Embryonic facial prominence (tissue), 1 donor: ENCODE measurements around the gene CACTIN.

Source experiments
- DNase-seq: peaks from one replicate; pipeline ENCODE4 v3.0.0-alpha.2; 2016; ENCODE audit errors: extremely low spot score

Gene CACTIN

DNA sequence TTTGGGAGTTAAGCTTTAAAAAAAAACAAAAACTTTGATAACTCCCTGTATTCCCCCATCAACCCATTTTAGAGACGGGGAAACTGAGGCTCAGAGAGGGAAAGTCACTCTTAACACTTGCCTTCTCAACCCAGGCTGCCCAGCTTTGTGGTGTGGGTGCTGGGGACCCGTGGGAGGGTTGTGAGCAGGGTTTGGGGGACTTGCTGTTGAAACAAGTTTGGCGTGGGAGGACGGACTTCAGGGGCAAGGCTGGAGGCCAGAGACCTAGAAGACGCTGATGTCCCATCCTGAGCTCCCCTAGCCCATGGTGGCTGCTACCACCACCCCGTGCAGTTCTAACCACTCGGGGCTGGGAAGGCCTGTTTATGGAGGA, 747 bp upstream of the CACTIN start:
- no peak for DNase-seq

DNA sequence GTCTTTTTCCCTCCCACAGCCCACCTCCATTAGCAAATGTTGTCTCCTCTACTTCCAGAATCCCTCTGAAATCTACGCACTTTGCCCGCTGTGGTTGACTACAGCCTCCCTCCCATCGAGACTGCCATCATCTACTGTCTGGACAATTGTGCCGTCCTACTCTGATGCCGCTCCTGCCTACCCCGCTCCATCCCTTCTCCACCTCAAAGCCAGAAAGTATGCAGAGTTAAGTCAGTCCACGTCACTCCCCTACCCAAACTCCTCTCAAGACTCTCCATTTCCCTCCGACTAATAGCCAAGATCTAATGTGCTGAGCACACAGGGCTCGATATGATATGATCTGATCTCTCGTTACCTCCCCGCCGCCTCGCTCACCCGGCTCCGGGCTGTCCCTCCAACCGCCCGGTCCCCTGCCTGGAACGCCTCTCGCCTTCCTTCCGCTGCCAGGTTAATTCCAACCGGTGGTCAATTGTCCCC, 556 bp downstream of the CACTIN start:
- no peak for DNase-seq

DNA sequence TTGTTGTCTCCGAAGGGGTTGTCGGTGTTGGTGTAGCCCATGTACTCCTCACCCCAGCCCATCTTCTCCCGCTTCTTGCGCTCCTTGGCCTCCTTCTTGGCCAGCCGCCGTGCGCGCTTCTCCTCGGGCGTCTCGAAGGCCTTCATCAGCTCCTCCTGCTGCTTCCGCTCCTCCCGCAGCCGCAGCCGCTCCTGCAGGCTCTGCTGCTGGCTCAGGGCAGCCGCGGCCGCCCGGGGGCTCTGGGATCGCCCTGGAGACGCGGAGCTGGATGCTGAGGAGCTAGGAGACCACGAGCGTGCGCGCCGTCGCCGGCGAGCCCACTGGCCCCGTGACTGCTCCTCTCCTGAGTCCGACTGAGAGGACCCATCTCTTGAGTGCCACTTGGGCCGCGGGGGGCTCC, 2.9 kb downstream of the CACTIN start:
- no peak for DNase-seq

DNA sequence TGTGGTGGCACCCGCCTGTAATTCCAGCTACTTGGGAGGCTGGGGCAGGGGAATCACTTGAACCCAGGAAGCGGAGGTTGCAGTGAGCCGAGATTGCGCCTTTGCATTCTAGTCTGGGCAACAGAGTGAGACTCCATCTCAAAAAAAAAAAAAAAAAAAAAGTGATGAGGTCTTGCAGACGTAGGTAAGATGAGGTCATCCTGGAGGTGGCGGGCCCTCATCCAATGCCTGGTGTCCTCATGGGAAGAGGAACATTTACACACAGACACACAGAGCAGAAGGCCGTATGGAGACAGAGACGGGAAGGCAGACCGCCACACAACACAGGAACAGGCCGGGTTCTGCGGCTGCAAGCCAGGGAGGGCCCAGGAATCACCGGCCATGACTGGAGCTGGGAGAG, 4.4 kb downstream of the CACTIN start:
- DNase-seq = no peak

DNA sequence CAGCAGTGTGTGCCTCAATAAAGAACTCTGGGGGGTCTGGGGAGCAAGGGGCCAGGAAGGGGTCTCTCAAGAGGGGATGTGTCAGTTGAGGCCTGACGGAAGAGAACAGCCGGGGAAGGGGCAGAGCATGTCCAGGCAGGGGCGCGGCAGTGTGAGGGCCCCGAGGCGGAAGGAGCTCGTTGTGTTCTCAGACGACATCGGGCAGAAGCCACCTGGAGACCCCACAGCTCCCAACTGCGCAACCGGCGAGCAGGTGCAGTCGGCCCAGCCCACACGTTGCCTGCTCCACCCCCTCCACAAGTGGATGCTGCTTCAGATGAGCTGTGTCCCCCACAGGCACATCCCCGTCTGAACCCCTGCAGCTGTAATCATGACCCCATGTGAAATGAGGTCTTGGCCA, 4.9 kb downstream of the CACTIN start:
- no peak for DNase-seq

DNA sequence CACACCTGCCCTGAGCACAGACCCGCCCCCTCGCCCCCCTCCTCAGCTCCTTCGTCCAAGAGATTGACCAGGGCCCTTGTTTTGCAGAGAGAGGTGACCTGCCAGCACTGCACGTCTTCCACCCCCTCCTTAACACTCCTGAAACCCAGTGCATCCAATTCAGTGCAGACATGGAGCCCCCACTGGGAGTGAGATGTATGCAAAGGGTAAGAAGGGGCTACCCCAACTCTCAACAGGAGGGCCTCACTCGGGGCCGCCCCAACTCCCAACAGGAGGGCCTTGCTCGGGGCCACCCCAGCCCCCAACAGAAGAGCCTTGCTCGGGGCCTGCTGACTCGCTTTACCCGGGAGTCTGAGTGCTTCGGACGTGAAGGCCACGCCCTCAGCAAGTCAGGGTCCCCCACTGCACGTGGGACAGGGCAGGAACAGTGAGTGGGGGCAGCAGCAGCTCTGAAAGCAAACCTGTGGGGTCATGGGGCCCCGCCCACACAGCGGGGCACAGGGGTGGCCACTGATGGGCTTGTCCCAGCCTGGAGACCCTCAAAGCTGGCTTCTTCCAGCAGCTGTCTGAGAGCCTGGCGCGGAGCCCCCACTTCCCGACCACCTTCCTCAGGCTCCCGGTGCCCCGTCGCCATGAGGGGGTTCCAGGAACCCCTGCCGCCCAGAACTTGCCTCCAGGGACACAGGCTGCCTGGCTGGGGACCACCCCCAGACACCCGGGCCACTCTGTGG, 5.6 kb downstream of the CACTIN start:
- no peak for DNase-seq

DNA sequence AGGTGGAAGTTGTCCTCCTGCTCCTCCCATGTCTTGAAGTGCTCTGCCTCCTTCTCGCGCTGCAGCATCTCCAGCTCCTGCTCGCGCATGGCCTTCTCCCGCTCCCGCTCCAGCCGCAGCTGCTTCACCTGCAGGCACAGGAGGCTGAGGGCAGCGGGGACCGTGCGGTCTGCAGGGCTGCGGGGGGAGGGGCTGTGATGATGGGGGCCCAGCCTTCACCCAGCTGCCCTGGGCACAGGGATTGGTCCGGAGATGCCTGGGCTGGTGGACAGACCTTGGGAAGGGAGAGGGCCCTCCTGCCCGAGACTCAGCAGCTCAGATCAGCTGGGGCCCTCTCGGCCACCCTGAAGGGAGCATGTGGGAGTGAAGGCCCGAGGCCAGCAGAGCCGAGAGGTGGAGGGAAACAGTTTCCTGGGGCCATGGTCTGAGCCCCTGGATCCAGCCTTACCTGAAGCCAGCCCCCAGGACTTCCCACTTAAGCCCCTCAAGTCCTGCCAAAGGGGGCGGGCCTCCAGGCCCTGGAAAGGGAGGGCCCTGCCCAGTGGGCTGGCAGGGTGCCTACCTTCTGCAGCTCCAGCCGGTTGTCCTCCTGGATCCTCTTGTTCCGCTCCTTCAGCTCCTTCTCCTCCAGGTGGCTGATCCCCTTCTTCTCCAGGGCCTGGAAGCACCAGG, 6.3 kb downstream of the CACTIN start:
- no peak for DNase-seq

DNA sequence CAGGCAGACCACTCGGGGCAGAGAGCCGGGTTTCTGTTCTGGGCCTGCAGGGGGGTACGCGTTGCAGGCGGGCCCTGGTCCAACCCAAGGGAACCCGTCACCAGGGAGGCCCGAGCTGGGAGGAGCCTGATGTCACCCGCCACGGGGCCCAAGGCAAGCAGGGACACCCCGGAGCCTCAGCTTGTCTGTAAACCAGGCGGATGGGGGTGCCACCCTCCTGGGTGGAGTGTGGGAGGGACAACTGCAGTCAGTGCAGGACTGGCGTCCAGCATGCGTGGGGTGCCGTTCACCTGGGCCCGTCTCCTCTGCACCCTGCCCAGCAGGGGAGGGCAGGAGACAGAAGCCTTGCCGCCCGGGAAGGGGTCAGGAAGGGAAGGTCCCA, 7.0 kb downstream of the CACTIN start:
- no peak for DNase-seq

DNA sequence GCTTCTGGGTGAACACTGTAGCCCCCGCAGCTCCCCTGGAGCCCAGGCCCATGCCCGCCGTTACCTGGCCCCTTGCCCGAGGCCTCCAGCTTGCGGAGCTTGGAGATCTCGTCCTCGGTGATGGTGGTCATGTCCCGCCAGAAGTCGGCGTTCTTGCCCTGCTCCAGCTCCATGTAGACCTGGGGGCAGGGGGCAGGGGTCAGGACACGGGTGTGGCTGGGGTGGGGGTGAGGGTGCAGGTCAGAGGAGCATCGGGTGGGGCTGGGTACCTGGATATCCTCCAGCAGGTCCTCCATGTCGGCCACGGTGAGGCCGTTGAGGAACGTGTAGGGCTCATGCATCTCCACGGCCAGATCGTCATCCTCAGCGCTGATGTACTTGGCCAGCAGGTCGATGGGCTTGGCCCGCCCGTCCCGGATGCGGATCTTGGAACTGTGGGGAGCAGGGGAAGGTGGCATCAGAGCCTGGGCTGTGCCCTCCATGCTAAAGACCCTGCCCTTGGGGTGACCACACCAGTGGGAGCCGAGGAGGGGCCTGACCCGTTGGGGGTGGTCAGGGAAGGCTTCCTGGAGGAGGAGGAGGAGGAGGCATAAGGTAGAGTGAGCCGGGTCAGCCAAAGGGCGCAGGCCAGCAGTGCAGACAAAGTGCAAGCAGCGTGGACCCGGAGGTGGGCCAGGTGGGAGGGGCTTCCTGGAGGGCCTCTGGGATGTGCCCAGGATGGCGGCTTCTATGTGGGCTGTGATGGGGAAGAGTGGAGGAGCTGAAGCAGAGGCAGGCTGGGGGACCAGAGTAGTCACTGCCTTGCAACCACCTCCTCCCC, 7.6 kb downstream of the CACTIN start:
- DNase-seq = no peak

DNA sequence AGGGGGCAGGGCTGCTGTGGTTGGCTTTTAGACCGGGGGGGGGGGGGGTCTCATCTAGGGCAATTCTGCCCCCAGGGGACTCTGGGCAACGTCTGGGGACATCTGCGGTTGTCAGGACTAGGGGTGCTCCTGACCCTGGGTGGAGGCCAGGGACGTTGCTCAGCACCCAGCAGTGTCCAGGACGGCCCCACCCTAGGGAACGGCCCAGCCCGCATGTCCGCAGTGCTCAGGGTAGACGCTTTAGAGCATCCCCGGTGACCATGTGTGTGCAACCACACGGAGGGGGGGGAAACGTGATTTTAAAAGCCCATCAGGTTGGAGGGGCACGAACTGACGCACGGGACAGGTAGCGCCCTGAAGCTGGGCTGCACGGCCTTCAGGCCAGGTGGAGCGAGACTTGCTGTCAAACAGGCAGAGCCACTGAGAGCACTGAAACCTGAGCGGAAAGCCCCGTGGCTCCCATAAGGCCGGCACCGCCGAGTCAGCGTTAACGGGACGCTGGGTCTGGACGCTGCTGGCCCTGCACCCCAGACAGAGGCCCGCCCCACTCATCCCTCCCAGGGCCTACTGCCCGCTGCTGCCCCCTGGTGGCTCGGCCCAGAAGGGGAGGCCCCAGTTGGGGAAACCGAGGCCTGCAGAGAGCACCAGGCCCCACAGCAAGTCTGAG, 8.3 kb downstream of the CACTIN start:
- DNase-seq = no peak

DNA sequence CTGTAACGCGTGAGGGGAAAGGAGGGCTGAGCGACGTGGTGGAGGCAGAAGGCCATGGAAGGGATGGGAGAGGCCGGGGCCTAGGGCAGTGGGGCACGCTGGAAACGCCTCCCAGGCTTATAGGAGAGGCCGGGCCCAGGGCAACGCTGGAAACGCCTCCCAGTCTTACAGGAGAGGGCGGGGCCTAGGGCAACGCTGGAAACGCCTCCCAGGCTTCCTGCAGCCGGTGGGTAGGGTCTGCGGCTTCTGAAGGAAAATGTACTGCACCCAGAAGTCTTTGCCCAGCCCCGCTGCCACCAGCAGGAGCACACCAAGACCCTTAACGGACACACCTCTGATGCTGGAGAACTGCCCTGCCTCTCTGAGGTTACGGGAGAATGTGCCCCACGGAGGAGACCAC, 9.1 kb downstream of the CACTIN start:
- no peak for DNase-seq

DNA sequence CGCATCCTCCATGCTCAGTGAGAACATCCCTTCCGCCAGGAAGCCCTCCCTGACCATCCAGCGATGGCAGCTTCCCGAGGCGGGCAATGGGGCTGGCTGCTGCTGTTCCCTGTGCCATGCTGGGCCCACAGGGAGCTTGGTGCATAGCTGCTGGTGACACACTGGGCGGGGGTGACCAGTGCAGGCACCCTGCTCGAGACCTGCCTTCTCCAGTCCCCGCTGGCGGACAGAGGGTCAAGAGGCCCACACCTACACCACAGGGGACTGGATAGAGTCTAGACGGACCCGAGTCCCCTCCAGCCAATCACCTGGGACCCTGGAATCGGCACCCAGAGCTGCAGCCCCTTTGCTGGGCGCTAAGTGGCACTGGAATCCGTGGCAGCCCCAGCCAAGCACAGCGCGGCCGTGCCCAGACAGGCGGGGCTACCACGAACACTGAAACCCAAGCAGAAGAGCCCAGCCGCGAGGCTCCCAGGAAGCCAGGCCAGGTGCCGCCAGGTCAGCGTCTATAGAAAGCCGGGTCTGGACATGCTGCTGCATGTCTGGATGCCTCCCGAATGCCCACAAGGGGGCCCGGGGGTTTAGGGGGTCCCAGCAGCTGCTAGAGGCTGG, 11.0 kb downstream of the CACTIN start:
- no peak for DNase-seq

DNA sequence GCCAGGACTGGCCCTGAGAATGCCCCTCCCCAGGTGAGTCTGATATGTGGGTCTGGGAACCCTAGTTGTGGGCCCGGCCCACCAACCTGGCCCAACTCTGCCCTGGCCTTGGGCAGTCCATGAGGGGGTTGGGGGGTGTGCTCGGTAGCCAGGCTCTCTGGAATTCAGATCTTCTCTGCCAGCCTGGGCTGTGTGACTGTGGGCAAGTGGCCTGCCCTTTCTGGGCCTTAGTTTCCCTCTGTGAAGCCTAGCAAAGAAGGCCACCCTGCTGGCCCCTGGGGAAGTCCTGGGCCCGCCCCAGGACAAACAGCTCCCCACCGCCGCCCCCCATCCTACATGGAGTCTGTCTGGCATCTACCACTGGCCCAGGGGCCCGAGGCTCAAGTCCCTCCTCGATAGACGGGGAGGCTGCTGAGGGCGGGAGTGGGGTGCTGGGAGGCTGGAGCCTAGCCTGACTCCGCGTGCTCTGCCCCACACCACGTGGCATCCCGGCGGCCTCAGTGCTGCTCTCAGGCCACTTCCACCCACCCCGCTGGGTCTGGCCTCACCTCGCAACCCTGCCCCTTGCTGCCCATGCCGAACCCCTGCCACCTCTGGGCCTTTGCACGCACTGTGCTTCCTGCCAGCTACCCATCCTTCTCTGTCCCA, 11.6 kb downstream of the CACTIN start:
- no peak for DNase-seq

DNA sequence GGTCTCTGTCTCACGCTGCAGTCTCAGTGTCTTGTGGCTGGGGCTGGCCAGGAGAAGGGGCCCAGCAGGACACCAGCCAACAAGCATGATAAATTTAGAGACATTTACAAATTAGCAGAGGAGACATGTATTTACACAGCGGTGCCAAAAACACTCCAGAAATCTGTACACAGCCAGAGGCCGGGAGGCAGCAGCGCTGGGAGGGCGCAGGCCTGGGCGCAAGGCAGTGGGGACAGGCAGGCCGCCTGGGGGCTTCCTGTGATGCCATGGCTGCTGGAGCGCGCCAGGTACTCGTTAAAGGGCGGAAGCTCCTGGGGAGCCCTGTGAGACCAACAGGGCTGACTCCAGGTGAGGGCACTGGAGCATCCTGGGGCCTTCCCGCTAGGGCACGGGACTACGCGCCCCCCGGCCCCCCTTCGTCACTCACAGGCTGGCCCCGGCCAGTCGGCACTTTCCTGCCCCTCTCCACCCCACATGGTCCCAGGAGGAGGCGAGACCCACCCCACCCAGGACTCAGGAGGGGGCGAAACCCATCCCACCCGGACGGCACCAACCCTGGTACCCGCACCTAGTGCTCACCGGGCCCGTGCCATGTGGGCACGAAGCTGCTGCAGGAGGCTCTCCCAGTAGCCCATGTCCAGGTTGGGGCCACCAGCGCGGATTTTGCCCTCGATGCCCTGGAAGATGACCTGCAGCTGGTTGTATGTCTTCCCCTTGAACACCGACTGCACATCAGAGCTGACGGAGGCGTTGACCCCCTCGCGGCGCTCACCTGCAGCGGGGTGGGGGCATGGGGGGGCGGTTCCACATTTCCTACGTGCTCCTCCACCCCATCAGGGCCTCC, 12.6 kb downstream of the CACTIN start:
- DNase-seq = no peak

DNA sequence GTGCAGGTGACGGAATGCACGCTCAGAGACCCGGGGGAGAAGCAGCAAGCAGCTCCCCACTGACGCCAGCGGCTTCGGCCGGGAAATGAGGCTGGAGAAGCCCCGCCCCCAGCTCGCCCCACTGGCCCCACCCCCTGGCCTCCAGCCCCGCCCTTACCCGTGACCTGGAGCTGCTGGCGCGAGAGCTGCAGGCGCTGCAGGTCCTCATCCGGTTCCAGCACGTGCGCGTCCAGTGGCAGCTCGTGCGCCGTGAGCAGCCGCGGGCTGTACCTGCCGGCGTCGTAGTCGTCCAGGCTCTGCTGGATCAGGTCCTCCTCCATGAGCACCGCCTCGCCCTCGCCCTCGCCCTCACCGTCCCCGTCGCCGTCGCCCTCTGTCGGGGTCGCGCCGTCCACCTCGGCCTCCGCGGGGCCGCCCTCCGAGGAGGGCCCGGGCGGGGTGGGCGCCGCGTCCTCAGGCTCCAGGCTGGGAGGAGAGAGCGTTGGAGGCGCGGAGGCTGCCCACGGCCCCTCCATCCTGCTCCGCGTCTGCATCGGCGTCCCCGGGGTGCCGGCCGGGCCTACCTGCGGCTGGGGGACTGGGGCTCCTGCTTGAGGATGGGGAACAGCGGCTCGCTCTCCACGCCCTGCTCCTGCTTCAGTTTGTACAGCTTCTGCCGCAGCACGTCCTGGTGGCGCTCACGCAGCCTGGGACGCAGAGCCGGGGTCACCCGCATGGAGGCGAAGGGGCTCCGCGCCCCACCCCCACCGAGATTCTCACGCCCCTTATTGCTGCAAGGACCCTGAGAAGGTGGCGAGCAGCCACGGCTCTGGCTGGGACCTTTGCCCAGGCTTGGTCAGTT, 13.5 kb downstream of the CACTIN start:
- no peak for DNase-seq

DNA sequence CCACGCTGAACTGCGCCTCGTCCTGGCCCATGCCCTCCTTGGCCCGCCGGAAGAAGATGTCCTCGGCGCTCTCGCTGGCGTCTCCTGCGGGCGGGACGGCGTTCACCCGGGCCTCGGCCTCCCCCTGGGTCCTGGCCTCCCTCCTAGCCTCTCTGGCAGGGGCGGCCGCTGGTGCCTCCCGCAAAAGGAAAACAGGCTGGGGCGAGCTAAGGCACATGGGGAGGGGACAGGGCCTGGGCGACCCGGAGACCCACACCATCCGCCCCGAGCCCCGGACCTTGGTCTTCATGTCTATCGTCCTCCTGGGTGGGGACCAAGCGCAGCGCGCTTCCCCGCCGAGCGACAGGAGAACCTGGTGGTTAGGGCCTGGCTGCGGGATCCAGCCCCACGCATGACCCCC, 14.3 kb downstream of the CACTIN start:
- DNase-seq = no peak

DNA sequence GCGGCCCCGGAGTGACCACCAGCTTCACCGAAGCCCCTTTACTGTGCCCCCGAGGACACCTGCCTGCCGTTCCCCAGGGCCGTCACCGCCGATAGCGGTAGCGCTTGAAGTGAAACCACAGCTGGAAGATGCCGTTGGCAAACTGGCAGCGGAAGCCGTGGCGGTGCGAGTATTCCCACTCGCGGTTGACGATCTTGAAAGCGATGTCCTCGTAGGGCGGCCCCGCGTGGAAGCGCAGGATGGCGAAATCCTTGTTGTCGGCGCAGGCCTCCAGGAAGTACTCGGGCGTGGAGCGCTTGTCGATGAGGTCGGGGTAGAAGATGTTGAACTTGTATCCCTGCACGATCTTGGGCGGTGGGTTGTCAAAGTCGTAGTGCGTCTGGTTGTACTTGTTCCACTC, 14.7 kb downstream of the CACTIN start:
- DNase-seq = no peak

DNA sequence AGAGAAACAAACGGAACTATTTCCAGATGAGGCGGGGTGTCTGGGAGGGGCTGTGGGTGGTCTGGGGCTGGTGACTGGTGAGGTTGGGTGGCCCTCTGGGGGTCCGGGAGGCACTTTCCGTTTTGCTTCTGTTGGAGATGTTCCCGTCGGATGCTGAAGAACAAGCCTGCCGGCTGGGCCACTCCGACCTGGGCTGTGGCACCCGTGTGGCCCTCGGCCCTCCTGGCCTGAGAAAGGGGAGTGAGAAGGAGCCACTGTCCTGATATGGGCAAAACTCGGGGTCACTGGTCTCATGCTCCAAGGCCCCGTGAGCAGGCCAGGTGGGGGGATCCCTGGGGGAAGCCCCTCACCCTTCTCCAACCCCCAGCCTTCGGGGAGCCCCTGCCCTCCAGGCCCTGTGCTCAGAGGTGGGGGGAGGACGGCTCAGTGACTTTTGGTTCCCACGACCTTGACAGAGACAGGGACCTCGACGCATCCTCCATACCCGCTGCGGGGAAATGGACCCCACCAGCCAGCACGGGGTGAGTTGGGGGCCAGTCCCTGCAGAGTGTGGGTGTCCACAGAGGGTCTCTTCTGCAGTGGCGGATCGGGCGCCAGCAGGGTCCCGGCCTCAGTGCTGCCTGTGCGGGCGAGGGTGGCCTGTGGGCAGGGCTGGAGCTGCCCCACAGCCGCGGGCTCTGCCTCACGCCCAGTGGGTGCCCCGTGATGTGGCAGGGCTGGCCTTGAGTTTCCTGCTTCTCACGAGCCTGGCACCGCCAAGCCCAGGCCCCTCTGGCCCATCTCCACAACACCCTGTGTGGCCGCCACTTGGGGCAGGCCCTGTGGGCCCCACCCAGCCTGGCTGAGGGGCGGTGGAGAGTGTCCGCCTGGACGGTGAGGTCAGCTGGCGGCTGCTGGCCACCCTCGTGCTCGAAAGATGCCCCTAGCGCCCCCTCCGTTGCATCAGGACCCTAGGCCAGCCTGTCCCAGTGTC, 15.6 kb downstream of the CACTIN start:
- DNase-seq = no peak
